Colonic mucosa (tissue), 4 donors: ENCODE measurements around the gene FGD5. TPM values are rescaled to one million over a fixed set of nuclear protein-coding genes. Genes with fewer than 3 reads are reported as not detected.

Experiments
- DNase-seq: peaks from one replicate; pipeline ENCODE4 v3.0.0-alpha.2; 2020
- H3K27ac ChIP-seq: fragments of 200-600 bp; one replicate; pipeline ENCODE4 v1.8.0; 2021
- H3K27me3 ChIP-seq: fragments of 200-600 bp; one replicate; pipeline ENCODE4 v1.8.0; 2021
- H3K36me3 ChIP-seq: fragments of 200-600 bp; one replicate; pipeline ENCODE4 v1.8.0; 2021
- H3K4me1 ChIP-seq: fragments of 200-600 bp; one replicate; pipeline ENCODE4 v1.8.0; 2021; ENCODE audit warnings: mild to moderate bottlenecking
- H3K4me3 ChIP-seq: fragments of 200-600 bp; one replicate; pipeline ENCODE4 v1.8.0; 2021
- H3K9ac ChIP-seq, 2 donors: one replicate each; pipeline ENCODE4 v1.7.0; 2013; ENCODE audit warnings: control low read depth in 2 of 2, low read depth in 2 of 2, low read length in 2 of 2
- H3K9me3 ChIP-seq: fragments of 200-600 bp; one replicate; pipeline ENCODE4 v1.8.0; 2021
- intact Hi-C: fragments of 100-400 bp; cut with DNase I; formaldehyde crosslinking; loops from one replicate; pipeline ENCODE4 v1.14.1; 2022
- total RNA-seq, 2 donors: library from RNA; stranded (reverse); fragmentation: NEBNext Ultra II Directional in 1 of 2; extraction: Animal tissue kit (Norgen Biotek cat#: 25700) in 1 of 2; gene quantifications; one replicate each; pipeline ENCODE4 v1.2.1, GENCODE V29; 2021
- TF ChIP-seq, protein P1 (sequence below): fragments of 200-600 bp; IDR thresholded peaks from one replicate; pipeline ENCODE4 v1.8.0; 2022; ENCODE audit warnings: antibody characterized with exemption, mild to moderate bottlenecking
- donor health status: healthy.
- donor health status: DM: no; HTN: no; CAD: no.
- donor health status: DM: no; HTN: no; CAD: no.

The FGD5 gene
- total RNA-seq, 2 donors from 2014 or later: 4.4 to 8.7 TPM

DNA sequence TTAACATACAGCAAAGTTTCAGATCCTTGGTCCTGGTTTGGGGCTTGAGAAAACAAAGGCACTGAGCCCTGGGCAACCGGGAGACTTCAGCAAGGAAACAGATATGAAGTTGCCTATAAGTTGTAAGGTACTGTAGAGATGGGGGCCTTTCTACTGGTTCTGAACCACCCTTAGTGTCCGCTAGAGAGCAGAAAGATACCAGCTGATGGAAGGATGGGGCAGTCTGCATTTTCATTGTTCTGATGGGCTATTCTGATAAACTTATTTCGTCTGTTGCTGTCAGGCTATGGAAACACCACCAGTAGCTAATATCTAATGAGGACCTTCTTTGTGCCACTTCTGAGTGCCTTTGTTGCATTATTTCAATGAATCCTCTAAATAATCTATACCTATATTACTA lies 38.7 kb downstream of the FGD5 start:
- DNase-seq: no peak
- H3K4me1 ChIP-seq: no peaks in the 10 kb centered on the region
- no peak overlapping the region for H3K9ac ChIP-seq
- H3K4me3 ChIP-seq: no peak overlapping the region
- no peak overlapping the region for H3K27ac ChIP-seq
- H3K9me3 ChIP-seq: no peaks in the 10 kb centered on the region
- H3K36me3 ChIP-seq: no peaks in the 10 kb centered on the region
- TF ChIP-seq, protein P1, sequence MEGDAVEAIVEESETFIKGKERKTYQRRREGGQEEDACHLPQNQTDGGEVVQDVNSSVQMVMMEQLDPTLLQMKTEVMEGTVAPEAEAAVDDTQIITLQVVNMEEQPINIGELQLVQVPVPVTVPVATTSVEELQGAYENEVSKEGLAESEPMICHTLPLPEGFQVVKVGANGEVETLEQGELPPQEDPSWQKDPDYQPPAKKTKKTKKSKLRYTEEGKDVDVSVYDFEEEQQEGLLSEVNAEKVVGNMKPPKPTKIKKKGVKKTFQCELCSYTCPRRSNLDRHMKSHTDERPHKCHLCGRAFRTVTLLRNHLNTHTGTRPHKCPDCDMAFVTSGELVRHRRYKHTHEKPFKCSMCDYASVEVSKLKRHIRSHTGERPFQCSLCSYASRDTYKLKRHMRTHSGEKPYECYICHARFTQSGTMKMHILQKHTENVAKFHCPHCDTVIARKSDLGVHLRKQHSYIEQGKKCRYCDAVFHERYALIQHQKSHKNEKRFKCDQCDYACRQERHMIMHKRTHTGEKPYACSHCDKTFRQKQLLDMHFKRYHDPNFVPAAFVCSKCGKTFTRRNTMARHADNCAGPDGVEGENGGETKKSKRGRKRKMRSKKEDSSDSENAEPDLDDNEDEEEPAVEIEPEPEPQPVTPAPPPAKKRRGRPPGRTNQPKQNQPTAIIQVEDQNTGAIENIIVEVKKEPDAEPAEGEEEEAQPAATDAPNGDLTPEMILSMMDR: peak; percentile 20
- intact Hi-C loops: loop anchor here (5.0 kb wide), 1 partner anchor 60 kb away; no protein-coding TSS in a partner anchor
- H3K27me3 ChIP-seq: no peaks in the 10 kb centered on the region

DNA sequence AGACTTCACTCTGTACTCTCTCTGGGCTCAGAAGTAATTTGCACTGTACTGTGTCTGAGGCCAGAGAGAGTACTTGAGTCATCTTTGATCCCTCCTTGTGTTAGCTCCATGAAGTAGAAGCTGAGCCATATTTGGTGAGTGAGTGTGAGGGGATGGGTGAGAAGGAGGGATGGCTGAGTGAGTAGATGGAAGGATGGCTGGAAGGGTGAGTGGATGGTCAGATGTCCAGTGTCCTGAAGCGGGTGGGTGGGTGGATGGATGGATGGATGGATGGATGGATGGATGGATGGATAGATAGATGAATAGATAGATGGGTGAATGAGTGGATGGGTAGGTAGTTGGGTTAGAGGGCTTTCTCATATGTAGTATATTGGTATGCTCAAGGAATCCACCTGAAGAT lies 39.3 kb downstream of the FGD5 start:
- TF ChIP-seq, protein P1: no peak
- Histone ChIP-seq H3K27ac (no peak overlapping the region), H3K9ac (no peak overlapping the region), H3K9me3 (no peaks in the 10 kb centered on the region), H3K27me3 (no peaks in the 10 kb centered on the region), H3K4me3 (no peak overlapping the region), H3K36me3 (no peaks in the 10 kb centered on the region), H3K4me1 (no peaks in the 10 kb centered on the region)
- intact Hi-C loops: loop anchor here (5.0 kb wide), 1 partner anchor 59 kb away; no protein-coding TSS in a partner anchor
- no peak for DNase-seq

DNA sequence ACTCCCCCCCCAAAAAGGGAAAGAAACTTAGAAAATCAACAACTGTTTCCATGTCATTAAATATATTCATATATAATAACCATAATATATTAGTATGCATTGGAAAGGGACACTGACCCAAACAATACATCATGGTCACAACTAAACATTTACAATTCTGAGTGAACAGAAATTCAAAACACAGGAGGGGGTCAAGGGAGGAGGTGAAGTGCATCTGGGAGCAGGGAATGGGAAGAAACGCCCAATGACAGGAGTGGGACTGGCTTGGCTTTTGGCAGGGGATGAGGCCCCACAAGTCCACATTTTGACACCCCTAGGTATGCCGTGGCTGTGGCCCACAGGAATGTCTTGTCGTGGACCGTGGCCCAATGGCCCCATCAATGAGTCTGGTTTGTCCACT lies 41.1 kb downstream of the FGD5 start:
- H3K4me1 ChIP-seq: no peaks in the 10 kb centered on the region
- no peak overlapping the region for H3K9ac ChIP-seq
- no peak overlapping the region for H3K27ac ChIP-seq
- no peak for DNase-seq
- TF ChIP-seq, protein P1: no peak
- no peaks in the 10 kb centered on the region for H3K36me3 ChIP-seq
- H3K4me3 ChIP-seq: no peak overlapping the region
- intact Hi-C loops: loop anchor here (5.0 kb wide), 1 partner anchor 57 kb away; no protein-coding TSS in a partner anchor
- H3K27me3 ChIP-seq: no peaks in the 10 kb centered on the region
- H3K9me3 ChIP-seq: no peaks in the 10 kb centered on the region

DNA sequence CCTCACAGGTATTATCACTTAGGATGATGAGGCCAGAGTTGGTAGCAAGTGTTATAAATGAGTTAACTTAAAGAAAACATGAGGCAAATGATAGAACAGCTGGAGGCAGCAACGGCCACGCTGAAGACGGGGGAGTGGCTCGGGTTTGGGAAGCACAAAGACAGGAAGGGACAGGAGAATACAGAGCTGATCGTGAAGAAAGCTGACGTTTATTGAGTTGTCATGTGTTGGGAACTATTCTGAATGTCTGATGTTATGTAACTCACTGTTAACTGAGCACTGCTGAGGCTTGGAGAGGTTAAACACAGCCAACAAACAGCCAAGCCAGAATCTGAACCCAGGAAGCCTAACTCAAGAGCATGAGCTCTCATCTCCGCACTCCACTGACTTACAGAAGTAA lies 42.3 kb downstream of the FGD5 start:
- Histone ChIP-seq H3K27ac (no peak overlapping the region), H3K36me3 (no peaks in the 10 kb centered on the region), H3K4me1 (no peaks in the 10 kb centered on the region), H3K27me3 (no peaks in the 10 kb centered on the region), H3K9me3 (no peaks in the 10 kb centered on the region), H3K9ac (no peak overlapping the region), H3K4me3 (no peak overlapping the region)
- intact Hi-C loops: no loop called here
- TF ChIP-seq, protein P1: no peak
- no peak for DNase-seq

DNA sequence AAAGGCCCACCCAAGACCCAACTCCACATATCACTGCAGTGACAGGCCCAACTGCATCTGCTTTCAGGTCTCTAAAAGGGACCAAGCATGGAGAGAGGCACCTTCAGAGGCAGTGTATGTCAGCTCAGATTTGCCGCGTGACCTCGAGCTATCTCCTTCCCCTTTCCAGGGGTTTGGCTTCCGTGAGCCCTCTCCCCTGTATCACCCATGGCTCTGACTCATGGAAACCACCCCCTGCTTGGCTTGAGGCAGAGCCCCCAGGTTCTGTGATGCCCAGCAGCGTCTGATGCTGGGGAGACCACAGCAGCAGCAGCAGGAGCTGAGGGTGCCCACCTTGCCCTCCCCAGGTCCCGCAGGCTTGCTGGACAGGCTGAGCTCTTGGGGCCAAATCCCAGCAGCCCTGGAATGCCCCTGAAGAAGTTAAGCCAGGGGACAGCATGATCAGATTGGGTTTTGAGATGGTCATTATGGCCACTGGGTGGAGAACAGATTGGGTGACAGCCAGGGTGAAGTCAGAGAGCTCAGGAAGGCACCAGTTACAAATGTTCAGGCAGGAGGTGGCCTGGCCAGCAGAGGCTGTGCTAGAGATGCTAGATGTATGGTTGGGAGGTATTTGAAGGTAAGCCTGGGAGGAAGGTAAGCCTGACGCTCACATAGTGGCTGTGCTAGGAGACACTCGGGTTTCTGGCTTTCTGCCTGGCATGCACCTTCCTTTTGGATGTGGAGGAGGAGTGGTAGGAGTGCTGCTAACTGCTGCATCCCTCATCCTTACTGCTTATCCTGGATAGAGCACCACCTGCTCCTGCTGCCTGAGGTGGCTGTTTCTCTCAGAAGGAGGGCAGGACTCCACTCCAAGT lies 42.9 kb downstream of the FGD5 start:
- H3K9me3 ChIP-seq: no peaks in the 10 kb centered on the region
- TF ChIP-seq, protein P1: no peak
- H3K27ac ChIP-seq: no peak overlapping the region
- DNase-seq: no peak
- H3K4me3 ChIP-seq: no peak overlapping the region
- no peaks in the 10 kb centered on the region for H3K36me3 ChIP-seq
- H3K9ac ChIP-seq: no peak overlapping the region
- H3K4me1 ChIP-seq: no peaks in the 10 kb centered on the region
- intact Hi-C loops: no loop called here
- H3K27me3 ChIP-seq: no peaks in the 10 kb centered on the region
